ENCODE data around the gene CDPF1.

The CDPF1 gene

DNA sequence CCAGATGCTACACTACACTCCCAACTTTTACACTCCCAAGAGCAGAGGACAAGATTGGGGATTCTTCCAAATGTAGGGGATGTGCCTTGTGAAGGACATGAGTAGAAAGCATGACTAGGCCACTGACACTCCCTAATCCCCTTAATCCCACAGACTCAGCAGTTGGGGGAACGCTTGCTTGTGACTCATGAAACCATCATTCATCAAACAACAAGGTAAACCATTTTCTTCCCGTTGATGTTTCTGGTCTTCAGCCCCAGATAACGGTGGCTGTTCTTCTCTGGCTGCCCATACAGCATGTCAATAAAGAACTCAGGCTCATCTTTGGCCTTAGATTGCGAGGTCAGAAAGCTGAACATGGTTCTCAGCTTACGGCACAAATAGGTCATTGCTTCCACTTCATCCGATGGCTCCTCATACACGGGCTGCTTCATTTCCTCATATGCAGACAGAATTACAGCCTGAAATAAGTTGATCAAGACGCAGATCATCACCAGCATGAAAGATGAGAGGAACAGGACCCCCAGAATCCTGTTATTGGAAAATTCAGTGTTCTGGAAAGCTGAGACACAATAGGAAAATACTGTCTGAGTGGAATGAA lies 6.4 kb upstream of the CDPF1 start:
- DNase-seq (ENCODE audit: low spot score), result no peak

DNA sequence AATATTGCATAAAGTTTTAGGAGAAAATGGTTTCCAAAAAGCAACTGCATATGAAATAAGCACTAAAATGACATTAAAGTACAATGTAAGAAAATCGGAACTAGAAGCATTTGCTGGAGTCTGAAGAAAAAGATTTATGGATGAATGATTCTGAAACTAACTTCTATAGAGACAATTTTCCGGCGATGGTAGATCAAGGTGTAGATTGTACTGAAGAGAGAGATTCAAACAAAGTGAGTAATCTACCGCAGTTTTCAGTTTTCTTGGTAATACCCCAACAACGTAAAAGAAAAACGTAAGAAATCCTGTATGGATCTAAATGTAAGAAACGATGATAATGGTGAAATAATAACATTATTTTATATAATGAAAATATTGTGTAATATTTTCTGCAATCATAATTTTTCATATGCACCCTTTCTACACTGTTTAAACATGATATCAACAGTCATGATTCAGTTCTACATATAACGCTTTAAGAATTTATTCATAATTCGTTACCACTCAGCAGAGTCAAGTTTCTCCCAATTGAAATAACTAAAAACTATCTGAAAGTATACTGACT lies 1.8 kb upstream of the CDPF1 start:
- DNase-seq (ENCODE audit: low spot score), result no peak

DNA sequence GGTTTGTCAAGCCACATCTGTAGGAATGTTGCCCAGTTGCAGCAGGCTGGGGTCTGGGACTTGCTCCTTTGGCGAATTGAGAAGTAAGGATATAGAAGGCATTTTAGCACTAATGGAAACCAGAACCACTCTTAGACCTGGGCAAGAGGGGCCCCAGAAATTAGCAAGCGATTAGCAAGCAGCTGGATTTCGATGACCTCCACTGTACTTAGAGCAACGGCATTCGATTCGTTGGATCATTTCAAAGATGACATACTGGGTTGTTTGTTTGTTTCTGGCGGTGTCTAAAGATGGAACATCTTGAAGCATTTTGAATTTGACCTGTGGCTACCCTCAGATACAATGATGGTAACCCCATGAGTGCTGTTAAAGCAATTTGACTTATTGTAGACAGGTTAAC lies 1.2 kb upstream of the CDPF1 start:
- DNase-seq (ENCODE audit: low spot score), result no peak

DNA sequence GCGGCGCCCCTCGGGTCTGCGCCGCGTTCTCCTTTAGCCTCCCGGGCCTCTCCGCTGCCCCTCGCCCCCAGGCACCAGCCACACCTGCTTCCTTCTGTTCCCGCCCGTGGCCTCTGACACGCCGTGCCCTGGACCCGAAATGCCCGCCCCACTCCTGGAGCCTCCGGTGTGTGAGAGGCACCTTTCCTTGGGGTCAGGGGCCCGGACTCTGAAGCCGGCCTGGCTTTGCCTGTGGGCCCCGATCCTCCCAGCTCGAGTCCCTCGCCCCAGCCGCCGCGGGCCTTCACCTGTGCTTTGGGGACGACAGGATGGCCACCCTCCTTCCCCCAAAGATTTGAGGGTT lies 661 bp upstream of the CDPF1 start:
- peak; percentile 40 for DNase-seq (ENCODE audit: low spot score)

DNA sequence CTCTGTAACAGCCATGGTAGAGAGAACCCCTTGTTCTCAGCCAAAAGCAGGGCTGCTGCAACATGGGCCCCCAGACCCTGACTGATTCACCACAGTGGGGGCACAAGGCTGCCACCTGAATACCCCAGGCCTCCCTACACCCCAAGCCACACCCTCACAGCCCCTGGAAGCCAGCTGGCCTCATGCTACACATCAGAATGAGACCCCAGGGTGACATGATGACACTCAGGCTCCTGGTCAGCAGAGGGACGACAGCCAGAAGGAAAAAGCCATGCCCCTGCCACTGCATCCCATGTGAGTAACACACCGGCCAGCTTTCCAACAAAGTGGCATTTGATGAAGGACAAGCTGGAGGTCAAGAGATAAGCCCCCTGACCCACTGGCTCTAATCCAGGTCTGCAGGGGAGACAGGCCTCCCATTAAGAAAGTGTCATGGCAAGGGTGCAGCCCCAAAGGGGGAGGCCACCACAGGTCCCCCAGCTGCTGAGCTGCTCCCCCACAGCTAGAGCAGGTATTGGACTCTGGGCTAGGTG lies 2.6 kb downstream of the CDPF1 start:
- DNase-seq (ENCODE audit: low spot score), result no peak

DNA sequence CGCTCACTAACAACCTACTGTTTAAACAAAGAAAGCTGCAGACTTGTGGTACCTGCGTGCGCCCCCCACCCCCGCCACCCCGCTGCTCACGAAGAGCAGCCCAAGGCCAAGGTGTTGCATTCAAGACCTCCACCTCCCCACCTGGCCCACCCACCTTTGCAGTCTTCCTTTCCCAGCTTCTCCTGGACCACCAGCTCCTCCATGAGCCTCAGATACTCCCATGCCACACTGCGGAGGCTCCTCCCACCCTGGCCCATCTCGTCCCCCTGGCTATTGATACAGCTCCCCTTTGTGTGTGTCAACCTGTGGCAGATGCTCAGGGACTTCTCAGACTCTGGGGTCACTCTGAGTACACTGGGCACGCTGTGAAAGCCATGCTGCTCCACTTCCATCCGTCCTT lies 3.9 kb downstream of the CDPF1 start:
- DNase-seq (ENCODE audit: low spot score), result no peak

DNA sequence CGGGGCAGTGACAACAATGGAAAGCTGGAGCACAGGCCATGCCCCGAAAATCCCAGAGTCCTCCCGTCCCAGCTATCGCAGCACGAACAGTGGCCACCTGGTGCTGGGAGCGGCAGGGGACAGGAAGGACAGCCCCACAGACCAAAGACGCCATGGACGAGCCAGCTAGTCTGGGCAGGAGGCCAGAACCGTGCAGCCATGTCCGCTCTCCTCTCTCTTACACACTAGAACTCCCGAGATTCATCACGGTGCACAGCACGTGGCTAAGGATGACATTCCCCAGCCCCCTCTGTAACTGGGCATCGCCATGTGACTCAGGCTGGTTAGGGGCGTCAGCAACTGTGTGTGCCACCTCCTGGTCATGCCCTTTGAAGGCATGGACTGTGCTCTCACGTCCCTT lies 4.6 kb downstream of the CDPF1 start:
- DNase-seq (ENCODE audit: low spot score), result no peak

DNA sequence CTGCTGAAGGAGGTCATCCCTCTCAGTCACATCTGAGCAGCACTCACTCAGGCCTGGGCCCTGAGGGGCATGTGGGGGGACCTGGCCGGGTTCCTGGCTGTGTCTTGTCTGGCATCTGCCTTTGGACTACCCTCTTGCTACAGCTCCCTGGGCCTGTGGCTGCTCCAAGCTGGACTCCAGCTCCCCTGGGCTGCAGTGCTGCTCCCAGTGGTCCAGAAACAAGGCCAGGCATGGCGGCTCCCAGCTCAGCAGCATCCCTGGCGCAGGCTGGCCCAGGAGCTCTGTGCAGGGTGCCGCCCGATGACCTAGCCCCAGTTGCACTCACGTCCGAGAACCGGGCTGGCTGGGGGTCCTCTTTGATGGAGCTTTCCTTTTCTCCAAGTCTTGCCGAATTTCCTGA lies 5.3 kb downstream of the CDPF1 start:
- DNase-seq (ENCODE audit: low spot score), result no peak

DNA sequence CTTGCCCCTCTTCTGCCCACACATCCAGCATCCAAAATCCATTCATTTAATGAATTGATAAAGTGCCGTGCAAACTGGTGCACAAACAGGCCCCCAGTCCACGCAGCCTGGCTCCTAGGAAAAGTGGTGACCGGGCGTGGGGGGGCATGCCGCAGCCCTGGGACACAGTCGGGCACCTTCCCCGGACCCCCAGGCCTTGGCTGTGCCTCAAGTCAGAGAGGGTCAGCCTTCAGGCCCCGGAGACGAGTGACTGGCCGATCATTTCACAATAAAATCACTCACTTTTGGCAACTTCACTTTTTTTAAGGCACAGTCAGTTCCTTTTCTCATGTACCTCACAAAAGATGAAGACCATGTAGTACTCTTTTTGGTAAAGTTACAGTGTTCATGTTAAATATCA lies 8.0 kb downstream of the CDPF1 start:
- no peak for DNase-seq (ENCODE audit: low spot score)

DNA sequence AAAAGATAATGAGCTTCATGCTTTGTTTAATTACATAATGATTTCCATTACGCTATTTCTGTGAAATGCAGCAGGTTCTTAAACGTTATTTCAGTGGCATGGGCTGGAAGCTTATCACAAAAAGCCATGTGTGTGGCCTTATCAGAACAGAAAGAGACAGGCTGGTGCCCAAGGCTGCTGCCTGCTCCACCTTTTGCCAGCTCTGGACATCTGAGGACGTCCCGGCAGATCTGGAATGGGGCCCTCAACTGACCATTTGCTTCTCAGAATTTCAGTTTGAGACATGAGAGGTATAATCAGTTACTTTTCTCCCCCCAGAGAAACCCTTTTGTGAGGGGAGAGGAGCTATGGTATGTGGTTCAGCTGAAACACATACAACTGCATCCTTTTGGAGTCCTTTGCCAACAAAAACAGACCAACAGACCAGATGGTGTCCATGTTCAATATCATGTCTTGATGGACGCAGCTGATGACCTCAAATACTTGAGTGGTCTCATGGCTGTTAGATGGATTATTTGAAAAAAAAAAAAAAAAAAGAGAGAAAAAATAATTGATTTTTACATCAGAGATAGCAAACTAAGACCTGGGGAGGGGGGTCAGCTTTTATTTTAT lies 8.6 kb downstream of the CDPF1 start:
- no peak for DNase-seq (ENCODE audit: low spot score)

DNA sequence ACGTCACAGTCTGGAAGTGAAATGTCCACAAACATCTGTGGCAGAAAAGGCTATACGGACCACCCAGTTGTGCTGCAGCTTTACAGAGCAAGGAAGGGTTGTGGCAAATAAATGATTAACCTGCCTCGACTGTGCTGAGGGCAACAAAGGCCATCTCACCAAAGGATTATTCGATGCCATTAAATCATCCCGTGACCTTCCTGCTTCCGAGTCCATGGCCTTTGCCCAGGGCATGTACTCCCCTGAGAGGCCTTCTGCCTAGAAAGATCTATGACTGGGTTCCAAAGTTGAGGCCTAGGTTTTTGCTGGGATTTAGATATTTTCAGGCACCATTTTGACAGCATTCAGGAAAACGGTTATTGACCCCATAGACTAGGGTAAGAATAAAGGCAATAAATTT lies 9.2 kb downstream of the CDPF1 start:
- DNase-seq (ENCODE audit: low spot score), result no peak

DNA sequence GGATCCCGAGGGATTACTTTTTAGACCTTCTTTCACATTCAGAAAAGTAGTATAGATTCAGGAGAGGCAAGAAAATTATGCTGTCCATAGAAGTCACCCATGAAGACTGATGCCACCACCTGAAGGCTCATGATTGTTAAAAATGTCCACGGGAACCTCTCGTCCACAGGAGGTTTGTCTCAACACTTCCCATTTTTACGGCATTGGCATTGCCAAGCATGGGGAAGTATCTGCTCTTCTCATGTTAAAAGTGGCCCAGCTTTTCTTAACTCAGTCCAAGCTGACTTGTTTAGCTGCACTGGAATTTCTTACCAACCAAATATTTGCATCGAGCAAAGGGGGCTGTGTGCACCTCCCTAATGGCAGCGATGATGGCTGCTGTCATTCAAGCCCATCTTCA lies 9.6 kb downstream of the CDPF1 start:
- DNase-seq (ENCODE audit: low spot score), result no peak

DNA sequence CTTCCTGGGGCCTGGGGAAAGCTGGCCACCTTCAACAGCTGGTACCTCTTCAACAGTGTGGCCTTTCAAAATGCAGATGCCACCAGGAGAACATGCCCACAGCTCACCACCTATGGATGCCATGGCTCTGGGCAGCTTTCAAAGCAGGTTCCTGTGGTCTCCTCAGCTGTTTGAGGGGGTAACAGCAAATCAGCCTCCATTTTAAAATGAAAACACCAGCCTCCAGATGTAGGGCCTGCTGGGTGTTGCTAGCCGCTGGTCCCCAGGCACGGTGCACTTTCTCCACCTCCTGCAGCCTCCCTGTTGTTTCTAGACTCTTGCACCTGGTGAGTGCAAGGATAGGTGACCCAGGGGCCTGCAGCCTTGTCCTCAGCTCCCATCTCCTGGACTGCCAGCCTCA lies 10.0 kb downstream of the CDPF1 start:
- no peak for DNase-seq (ENCODE audit: low spot score)

DNA sequence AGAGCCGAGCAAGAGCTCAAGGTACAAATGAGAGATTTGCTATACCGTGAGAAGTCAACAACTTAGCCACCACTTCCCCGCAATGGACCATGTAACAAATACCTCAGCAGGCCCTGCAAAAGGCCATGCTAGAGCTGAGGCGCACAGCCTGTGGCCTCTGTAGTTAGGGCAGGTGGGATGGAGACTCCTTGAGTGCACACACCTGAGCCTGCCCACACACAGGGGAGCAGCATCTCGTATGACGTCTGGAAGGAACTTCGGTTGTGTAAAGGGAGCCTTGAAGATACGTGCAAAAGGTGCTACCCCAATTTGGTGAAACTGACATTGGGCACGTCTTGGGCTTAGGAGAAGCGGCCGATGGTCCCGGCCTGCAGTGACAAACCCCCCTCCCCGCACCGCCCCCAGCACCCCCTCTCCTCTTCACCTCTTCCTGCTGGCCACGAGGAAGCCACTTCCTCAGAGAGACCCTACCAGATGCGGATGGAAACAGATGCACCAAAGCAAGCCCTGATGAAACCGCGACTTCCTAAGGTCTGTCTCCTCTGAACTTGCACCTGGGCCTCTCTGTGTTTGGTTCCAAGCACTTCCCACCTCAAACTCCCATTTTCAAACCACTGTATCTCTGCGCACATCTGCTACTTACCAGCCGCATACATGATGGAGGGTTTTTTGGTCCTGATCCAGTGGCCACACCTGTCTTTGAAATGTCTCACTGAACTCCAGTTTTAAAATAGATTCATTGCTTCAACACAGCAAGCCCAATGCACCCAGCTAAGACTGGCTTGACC lies 10.6 kb downstream of the CDPF1 start:
- no peak for DNase-seq (ENCODE audit: low spot score)

DNA sequence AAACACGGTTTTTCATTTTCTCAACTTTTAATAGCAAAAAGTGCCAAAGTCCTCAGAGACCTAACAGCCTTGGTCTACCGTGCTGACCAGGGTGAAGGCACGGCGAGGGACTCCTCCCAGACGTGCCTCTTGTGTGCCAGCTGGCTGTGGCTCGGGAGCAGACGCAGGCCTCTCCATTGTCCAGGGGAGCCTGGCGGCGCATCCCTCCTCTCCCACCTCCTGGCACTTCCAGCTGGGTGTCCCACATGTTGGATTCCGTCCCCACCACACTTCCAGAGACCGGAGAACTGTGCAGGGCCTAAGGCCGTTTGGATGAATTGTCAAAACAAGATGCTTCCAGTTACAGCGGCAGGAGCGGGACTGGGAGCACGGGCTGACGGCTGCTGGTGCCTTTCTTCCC lies 11.6 kb downstream of the CDPF1 start:
- DNase-seq (ENCODE audit: low spot score), result no peak

DNA sequence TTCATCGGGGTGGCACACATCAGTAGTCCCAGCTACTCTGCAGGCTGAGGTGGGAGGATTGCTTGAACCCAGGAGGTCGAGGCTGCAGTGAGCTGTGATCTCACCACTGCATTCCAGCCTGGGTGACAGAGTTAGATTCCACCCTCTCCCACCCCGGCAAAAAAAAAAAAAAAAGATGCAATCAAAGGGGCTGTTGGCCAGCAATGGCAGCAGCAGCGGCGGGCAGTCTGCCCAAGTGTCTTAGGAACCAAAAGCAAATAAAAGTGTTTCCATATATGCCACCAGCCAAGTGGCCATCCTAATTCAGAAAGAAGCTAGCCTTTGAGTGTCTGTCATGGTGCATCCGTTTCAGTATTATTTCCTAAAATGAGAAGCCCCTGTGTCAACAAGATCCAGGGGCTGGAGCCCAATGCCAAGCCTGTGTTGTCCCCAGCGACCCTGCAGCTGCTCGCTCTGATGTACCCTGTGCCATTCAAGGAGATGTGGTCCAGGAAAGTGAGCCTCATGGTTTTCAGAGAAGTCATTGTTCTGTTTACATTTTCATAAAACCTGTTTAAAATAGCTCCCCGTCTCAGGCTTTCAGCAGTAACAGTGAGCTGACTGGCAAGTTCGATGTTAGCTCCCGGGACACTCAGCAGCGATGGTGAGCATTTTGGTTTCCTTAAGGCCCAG lies 12.5 kb downstream of the CDPF1 start:
- DNase-seq (ENCODE audit: low spot score), result no peak

DNA sequence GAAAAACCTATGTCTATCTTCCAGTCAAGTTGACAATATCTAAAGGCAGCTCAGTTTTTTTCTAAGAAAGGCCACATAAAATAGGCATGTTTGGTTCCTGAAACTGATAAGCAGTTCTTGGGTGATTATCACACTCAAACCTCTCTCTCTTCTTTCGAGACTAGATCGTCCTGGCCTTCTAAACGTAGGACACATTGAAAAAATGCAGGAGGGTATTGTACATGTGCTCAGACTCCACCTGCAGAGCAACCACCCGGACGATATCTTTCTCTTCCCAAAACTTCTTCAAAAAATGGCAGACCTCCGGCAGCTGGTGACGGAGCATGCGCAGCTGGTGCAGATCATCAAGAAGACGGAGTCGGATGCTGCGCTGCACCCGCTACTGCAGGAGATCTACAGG lies 15.1 kb downstream of the CDPF1 start:
- no peak for DNase-seq (ENCODE audit: low spot score)

DNA sequence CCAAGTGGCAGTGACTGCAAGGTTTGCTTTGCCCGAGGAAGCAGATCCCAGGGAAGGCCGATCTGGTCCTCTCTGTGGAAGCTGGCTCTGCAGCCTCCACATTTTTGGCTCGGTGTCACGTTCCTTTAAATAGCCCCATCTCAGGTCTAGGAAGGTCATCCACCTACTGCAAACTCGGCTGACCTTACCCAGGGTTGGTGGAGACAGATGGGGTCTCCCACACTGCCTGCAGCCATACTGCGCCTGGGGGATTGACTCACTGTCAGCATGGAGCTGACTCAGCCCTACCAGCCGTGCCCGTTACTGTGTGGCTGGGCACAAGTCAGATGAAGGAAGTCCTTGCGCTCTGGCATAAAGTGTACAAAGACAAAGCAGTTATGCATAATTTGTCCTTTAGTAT lies 16.9 kb downstream of the CDPF1 start:
- DNase-seq (ENCODE audit: low spot score), result no peak

DNA sequence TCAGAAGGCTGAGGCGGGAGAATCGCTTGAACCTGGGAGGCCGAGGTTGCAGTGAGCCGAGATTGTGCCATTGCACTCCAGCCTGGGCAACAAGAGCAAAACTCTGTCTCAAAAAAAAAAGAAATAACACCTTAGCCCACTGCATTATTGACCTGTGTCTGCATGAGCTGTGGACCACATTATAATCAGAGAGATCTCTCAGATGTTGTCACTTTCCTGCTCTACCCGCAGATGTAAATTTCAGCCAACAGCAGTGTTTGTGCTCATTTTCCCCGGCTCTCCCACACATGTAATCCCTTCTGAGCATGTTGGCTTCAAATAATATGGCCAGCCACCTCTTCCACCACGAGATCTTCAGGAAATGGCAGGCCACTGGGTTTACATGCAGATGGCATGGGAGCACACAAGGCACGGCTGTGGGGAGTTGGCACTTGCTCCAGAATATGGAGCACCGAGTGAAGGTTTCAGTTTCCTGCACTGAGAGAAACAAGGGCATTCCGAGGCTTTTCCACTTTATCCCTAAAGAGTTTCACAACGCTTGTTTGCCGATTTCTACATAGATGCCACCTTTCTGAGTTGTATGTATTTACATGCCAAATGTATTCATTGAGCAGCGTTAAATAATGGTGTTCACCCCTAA lies 19.7 kb downstream of the CDPF1 start:
- no peak for DNase-seq (ENCODE audit: low spot score)

DNA sequence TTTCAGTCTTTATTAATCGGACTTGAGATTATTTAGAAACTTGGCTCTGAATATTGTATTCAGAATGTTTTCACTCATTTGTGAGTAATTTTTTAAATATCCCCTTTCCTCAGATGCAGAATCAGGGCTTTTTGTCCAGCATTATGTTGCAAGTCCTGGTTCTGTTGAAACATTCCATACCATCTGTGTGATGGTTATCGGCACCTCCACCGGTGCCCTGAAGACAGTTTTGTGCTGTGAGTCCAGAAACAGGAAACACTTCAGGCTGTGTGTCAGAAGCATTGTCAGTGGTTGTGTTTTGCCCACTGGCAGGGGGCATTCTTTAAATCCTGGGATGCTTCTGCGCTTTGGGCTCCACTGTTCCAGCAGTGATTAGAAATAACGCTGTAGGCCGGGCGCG lies 20.4 kb downstream of the CDPF1 start:
- DNase-seq (ENCODE audit: low spot score), result no peak

DNA sequence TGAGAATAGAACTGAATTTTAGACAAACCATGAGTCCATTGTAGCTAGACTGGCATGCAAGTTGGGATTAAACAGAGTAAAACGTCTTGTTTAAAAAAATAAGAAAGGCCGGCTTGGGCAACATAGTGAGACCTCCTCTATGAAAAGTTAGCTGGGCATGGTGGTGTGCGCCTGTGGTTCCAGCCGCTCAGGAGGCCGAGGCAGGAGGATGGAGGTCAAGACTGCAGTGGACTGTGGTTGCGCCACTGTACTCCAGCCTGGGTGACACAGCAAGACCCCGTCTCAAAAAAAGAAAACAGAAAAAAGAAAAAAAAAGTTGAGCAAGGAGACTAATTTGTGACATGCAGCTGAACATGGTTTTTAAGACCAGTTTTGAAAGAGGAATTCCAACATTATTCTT lies 23.5 kb downstream of the CDPF1 start:
- DNase-seq (ENCODE audit: low spot score), result no peak

DNA sequence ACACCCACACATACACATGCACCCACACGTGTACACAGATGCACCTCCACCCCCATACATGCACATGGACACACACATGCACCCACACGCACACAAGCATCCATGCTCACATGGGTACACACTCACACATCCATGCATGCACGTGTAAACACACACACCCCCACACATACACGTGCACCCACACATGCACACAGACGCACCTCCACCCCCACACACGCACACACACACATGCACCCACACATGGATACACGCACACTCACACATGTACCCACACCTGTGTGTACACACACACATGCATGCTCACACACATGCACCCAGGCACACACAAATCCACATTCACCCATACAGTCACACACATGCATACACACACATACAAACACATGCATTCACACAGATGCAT lies 24.5 kb downstream of the CDPF1 start:
- DNase-seq (ENCODE audit: low spot score), result no peak

Data from iPS-NIHi11 (cell line).